Measurements from ENCODE around the gene MUCL3. TPM values are rescaled to one million over a fixed set of nuclear protein-coding genes. Genes with fewer than 3 reads are reported as not detected.

The MUCL3 gene
- polyA plus RNA-seq, 3 donors: not detected

DNA sequence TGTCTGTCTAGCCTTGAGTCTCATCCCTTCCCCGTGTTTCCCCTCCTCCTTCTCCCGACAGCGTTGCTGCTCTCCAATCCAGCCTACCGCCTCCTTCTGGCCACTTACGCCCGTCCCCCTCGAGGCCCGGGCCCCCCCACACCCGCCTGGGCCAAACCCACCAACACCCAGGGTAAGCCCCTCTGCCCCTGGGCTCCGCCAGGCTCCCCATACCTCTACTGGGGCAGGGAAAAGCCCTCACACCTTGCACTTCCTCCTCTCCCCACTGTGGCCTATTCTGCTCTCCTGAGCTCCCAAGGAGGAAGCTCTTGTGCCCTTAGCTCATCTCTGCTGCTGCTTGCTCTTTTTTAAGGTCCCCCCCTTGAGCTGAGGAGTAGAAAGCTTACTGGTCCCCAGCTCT is 45.4 kb upstream of the MUCL3 start:
- no peak for DNase-seq
- Mint-ChIP-seq H3K4me3 (no peak overlapping the region), H3K9me3 (no peaks in the 10 kb centered on the region), H3K27ac (no peak overlapping the region), H3K27me3 (ENCODE audit: low read depth in 3 of 3) (peaks cover 4 to 9% (median 5%) of the 10 kb centered on the region in 3 donors), H3K36me3 (peaks cover 0 to 2% of the 10 kb centered on the region in 2 donors), H3K4me1 (no peaks in the 10 kb centered on the region)
- intact Hi-C loops (cut with micrococcal nuclease): no loop called here
- no peak overlapping the region for H3K4me3 ChIP-seq (replicated peaks in 1 of 3; ENCODE audit: low read depth in 2 of 3, low read length in 3 of 3)
- H3K9ac ChIP-seq (ENCODE audit: insufficient read depth, low read length, poor library complexity, severe bottlenecking): no peak overlapping the region
- no peak overlapping the region for H3K4me2 ChIP-seq (replicated peaks; ENCODE audit: extremely low read depth, low read length, poor library complexity, severe bottlenecking)
- 87% methylated on average over 10 of the region's 10 CpGs for WGBS (ENCODE audit: insufficient coverage)
- H3K9me3 ChIP-seq (replicated peaks in 1 of 2; ENCODE audit: control insufficient read depth in 1 of 2, insufficient read depth in 1 of 2, low read length in 2 of 2): no peaks in the 10 kb centered on the region
- no peaks in the 10 kb centered on the region for H3K27me3 ChIP-seq (ENCODE audit: control insufficient read depth in 2 of 2, insufficient read depth in 2 of 2, low read length in 2 of 2)
- H4K20me1 ChIP-seq (ENCODE audit: insufficient read depth, low read length): no peaks in the 10 kb centered on the region
- no peaks in the 10 kb centered on the region for H3K79me2 ChIP-seq (ENCODE audit: insufficient read depth, low read length)
- H3K36me3 ChIP-seq (replicated peaks in 1 of 2; ENCODE audit: control insufficient read depth in 1 of 2, insufficient read depth in 2 of 2, low read length in 2 of 2): no peaks in the 10 kb centered on the region
- H3K4me1 ChIP-seq (ENCODE audit: control insufficient read depth in 1 of 2, insufficient read depth in 2 of 2, low read length in 2 of 2): no peaks in the 10 kb centered on the region
- H2AFZ ChIP-seq (ENCODE audit: insufficient read depth, low read depth, low read length, poor library complexity, severe bottlenecking): no peak overlapping the region
- H3K27ac ChIP-seq (ENCODE audit: low read depth in 1 of 2, low read length in 2 of 2): no peak overlapping the region
- TF ChIP-seq, protein P1, sequence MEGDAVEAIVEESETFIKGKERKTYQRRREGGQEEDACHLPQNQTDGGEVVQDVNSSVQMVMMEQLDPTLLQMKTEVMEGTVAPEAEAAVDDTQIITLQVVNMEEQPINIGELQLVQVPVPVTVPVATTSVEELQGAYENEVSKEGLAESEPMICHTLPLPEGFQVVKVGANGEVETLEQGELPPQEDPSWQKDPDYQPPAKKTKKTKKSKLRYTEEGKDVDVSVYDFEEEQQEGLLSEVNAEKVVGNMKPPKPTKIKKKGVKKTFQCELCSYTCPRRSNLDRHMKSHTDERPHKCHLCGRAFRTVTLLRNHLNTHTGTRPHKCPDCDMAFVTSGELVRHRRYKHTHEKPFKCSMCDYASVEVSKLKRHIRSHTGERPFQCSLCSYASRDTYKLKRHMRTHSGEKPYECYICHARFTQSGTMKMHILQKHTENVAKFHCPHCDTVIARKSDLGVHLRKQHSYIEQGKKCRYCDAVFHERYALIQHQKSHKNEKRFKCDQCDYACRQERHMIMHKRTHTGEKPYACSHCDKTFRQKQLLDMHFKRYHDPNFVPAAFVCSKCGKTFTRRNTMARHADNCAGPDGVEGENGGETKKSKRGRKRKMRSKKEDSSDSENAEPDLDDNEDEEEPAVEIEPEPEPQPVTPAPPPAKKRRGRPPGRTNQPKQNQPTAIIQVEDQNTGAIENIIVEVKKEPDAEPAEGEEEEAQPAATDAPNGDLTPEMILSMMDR (IDR thresholded peaks at IDR 0.05): no peak

DNA sequence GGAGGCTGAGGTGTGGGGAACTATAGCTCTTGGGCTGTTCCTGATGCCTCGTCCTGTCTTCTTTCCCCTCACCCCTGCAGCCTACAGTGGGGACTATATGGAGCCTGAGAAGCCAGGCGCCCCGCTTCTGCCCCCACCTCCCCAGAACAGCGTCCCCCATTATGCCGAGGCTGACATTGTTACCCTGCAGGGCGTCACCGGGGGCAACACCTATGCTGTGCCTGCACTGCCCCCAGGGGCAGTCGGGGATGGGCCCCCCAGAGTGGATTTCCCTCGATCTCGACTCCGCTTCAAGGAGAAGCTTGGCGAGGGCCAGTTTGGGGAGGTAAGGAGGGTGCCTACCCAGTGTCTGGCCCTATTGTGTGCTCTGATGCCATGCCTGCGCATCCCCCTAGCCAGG is 44.2 kb upstream of the MUCL3 start:
- Histone ChIP-seq H3K27ac (ENCODE audit: low read depth in 1 of 2, low read length in 2 of 2) (no peak overlapping the region), H3K4me1 (ENCODE audit: control insufficient read depth in 1 of 2, insufficient read depth in 2 of 2, low read length in 2 of 2) (no peaks in the 10 kb centered on the region), H3K9ac (ENCODE audit: insufficient read depth, low read length, poor library complexity, severe bottlenecking) (no peak overlapping the region), H4K20me1 (ENCODE audit: insufficient read depth, low read length) (no peaks in the 10 kb centered on the region), H3K9me3 (replicated peaks in 1 of 2; ENCODE audit: control insufficient read depth in 1 of 2, insufficient read depth in 1 of 2, low read length in 2 of 2) (no peaks in the 10 kb centered on the region), H3K79me2 (ENCODE audit: insufficient read depth, low read length) (no peaks in the 10 kb centered on the region), H3K36me3 (replicated peaks in 1 of 2; ENCODE audit: control insufficient read depth in 1 of 2, insufficient read depth in 2 of 2, low read length in 2 of 2) (no peaks in the 10 kb centered on the region), H2AFZ (ENCODE audit: insufficient read depth, low read depth, low read length, poor library complexity, severe bottlenecking) (no peak overlapping the region), H3K4me2 (replicated peaks; ENCODE audit: extremely low read depth, low read length, poor library complexity, severe bottlenecking) (no peak overlapping the region), H3K27me3 (ENCODE audit: control insufficient read depth in 2 of 2, insufficient read depth in 2 of 2, low read length in 2 of 2) (no peaks in the 10 kb centered on the region), H3K4me3 (replicated peaks in 1 of 3; ENCODE audit: low read depth in 2 of 3, low read length in 3 of 3) (no peak overlapping the region)
- WGBS (ENCODE audit: insufficient coverage): 98% methylated on average over 9 of the region's 13 CpGs
- intact Hi-C loops (cut with micrococcal nuclease): no loop called here
- no peak overlapping the region for H3K4me3 Mint-ChIP-seq
- H3K27me3 Mint-ChIP-seq (ENCODE audit: low read depth in 3 of 3): peaks cover 4 to 7% (median 5%) of the 10 kb centered on the region in 3 donors
- peaks cover 0 to 2% of the 10 kb centered on the region in 2 donors for H3K36me3 Mint-ChIP-seq
- TF ChIP-seq, protein P1 (IDR thresholded peaks at IDR 0.05): no peak
- DNase-seq: no peak
- no peaks in the 10 kb centered on the region for H3K4me1 Mint-ChIP-seq
- no peaks in the 10 kb centered on the region for H3K9me3 Mint-ChIP-seq
- no peak overlapping the region for H3K27ac Mint-ChIP-seq
